CMK (cell line): Measurements from ENCODE around the gene LINGO4.

ENCODE experiments used
- DNase-seq: peaks from one replicate; pipeline ENCODE4 v3.0.0-alpha.2; 2010; ENCODE audit warnings: low read depth

Gene LINGO4

GRCh38 chr1:151814426-151814825 lies 9.2 kb upstream of the LINGO4 start:
- no peak for DNase-seq

GRCh38 chr1:151813271-151813977 lies 8.2 kb upstream of the LINGO4 start:
- DNase-seq: no peak

GRCh38 chr1:151811181-151811580 lies 6.0 kb upstream of the LINGO4 start:
- DNase-seq: no peak

- no peak for DNase-seq
Observed at GRCh38 chr1:151809985-151810556, 4.9 kb upstream of the LINGO4 start.

GRCh38 chr1:151809290-151809984 lies 4.2 kb upstream of the LINGO4 start:
- no peak for DNase-seq

GRCh38 chr1:151807766-151808165 lies 2.5 kb upstream of the LINGO4 start:
- no peak for DNase-seq

- DNase-seq: no peak
Observed at GRCh38 chr1:151807131-151807530, 1.9 kb upstream of the LINGO4 start.

GRCh38 chr1:151806170-151806569 lies 951 bp upstream of the LINGO4 start:
- no peak for DNase-seq

- DNase-seq: no peak
Observed at GRCh38 chr1:151803915-151804314, 1.3 kb downstream of the LINGO4 start.

- no peak for DNase-seq
Observed at GRCh38 chr1:151803164-151803563, 2.1 kb downstream of the LINGO4 start.

- no peak for DNase-seq
Observed at GRCh38 chr1:151802372-151802771, 2.8 kb downstream of the LINGO4 start.

GRCh38 chr1:151801846-151802245 lies 3.4 kb downstream of the LINGO4 start:
- DNase-seq: no peak

- DNase-seq: no peak
Observed at GRCh38 chr1:151801310-151801820, 3.9 kb downstream of the LINGO4 start.

GRCh38 chr1:151800830-151801229 lies 4.4 kb downstream of the LINGO4 start:
- DNase-seq: no peak

GRCh38 chr1:151799179-151800022 lies 5.8 kb downstream of the LINGO4 start:
- DNase-seq: no peak

GRCh38 chr1:151798571-151798970 lies 6.6 kb downstream of the LINGO4 start:
- DNase-seq: no peak

- peak; percentile 38 for DNase-seq
Observed at GRCh38 chr1:151790940-151791651, 14.1 kb downstream of the LINGO4 start.

GRCh38 chr1:151790071-151790939 lies 14.9 kb downstream of the LINGO4 start, which contains the start of gene TDRKH:
Gene TDRKH (minus strand): TSS chr1:151790500. CDS start chr1:151783022, 7,478 bp downstream.
- DNase-seq: peak; percentile 96

- no peak for DNase-seq
Observed at GRCh38 chr1:151787689-151788088, 17.5 kb downstream of the LINGO4 start.

GRCh38 chr1:151783796-151784195 lies 21.4 kb downstream of the LINGO4 start:
- DNase-seq: no peak
